B cell (primary cell): ENCODE measurements around the gene TRIM44. TPM values are rescaled to one million over a fixed set of nuclear protein-coding genes. Genes with fewer than 3 reads are reported as not detected.

ENCODE experiments used
- ATAC-seq: fragments of 200-7000 bp; cut with Tn5 transposase; one replicate; pipeline ENCODE4 v1.10.0; 2021; ENCODE audit warnings: low read depth, mild to moderate bottlenecking, moderate number of reproducible peaks, moderate library complexity
- CTCF ChIA-PET: fragments of 350-600 bp; sonication (Branson Sonifier 250); formaldehyde crosslinking; loops from one replicate; lab custom pipeline; 2021; ENCODE audit warnings: antibody characterized with exemption, inconsistent platforms; lab: Charles Lee
- POLR2A ChIA-PET: fragments of 350-600 bp; sonication (Branson Sonifier 250); formaldehyde crosslinking; loops from one replicate; lab custom pipeline; 2021; ENCODE audit warnings: antibody characterized with exemption; lab: Charles Lee
- DNase-seq: peaks from one replicate; pipeline ENCODE4 v3.0.0; 2013
- H2AFZ ChIP-seq: 2 replicates; pipeline ENCODE4 v1.6.1; 2012; ENCODE audit warnings: mild to moderate bottlenecking, low read depth, low read length; ENCODE audit not compliant: insufficient read depth, poor library complexity, severe bottlenecking
- H3K27ac ChIP-seq, 2 donors: 1 replicate in 1 of 2; 2 replicates in 1 of 2; pipeline ENCODE4 v1.5.1; 2012 to 2013; ENCODE audit warnings: low read length in 2 of 2, mild to moderate bottlenecking in 2 of 2, moderate library complexity in 1 of 2
- H3K27me3 ChIP-seq, 4 experiments: fragments of 200-600 bp in 1 of 4; sonication (generic) in 1 of 4; replicated peaks in 1 of 4; 1 replicate in 2 of 4; 2 replicates in 2 of 4; pipeline versions ENCODE4 v1.6.1 to v1.7.0; 2013 to 2016; ENCODE audit warnings: low read length in 3 of 4, mild to moderate bottlenecking in 2 of 4, mixed read lengths in 1 of 4, moderate library complexity in 1 of 4; ENCODE audit not compliant: insufficient read depth in 4 of 4, control insufficient read depth in 3 of 4; ENCODE audit errors: control extremely low read depth in 1 of 4
- H3K36me3 ChIP-seq, 2 experiments: replicated peaks in 1 of 2; 1 replicate in 1 of 2; 2 replicates in 1 of 2; pipeline versions ENCODE4 v1.6.1 to v1.7.1; 2013; ENCODE audit warnings: low read length in 1 of 2; ENCODE audit not compliant: insufficient read depth in 2 of 2, control insufficient read depth in 1 of 2; ENCODE audit errors: control extremely low read depth in 1 of 2, extremely low read depth in 1 of 2
- H3K4me1 ChIP-seq, 2 donors: fragments of 200-600 bp in 1 of 2; sonication (generic) in 1 of 2; 1 replicate in 1 of 2; 2 replicates in 1 of 2; pipeline versions ENCODE4 v1.5.1 to v1.6.1; 2013 to 2017; ENCODE audit warnings: low read length in 2 of 2; ENCODE audit not compliant: control insufficient read depth in 2 of 2, insufficient read depth in 2 of 2
- H3K4me2 ChIP-seq: replicated peaks from 2 replicates; pipeline ENCODE3; 2012; ENCODE audit warnings: mild to moderate bottlenecking, low read depth, low read length; ENCODE audit not compliant: poor library complexity, severe bottlenecking
- H3K4me3 ChIP-seq, 5 experiments: fragments of 200-600 bp in 1 of 5; sonication (generic) in 1 of 5; 1 replicate in 3 of 5; 2 replicates in 2 of 5; pipeline versions ENCODE4 v1.5.1 to v1.7.0; 2011 to 2016; ENCODE audit warnings: low read length in 4 of 5, mild to moderate bottlenecking in 4 of 5, low read depth in 2 of 5, control low read depth in 1 of 5, moderate library complexity in 1 of 5; ENCODE audit not compliant: insufficient read depth in 1 of 5; ENCODE audit errors: control extremely low read depth in 1 of 5, extremely low read depth in 1 of 5
- H3K79me2 ChIP-seq: fragments of 200-600 bp; sonication (generic); one replicate; pipeline ENCODE4 v1.6.0; 2016; ENCODE audit warnings: low read length; ENCODE audit not compliant: control insufficient read depth, insufficient read depth
- H3K9ac ChIP-seq: fragments of 200-600 bp; sonication (generic); 2 replicates; pipeline ENCODE4 v1.6.1; 2017; ENCODE audit warnings: mild to moderate bottlenecking, low read length, moderate library complexity
- H3K9me3 ChIP-seq, 3 donors: one replicate each; pipeline versions ENCODE4 v1.6.1 to v1.7.1; 2013; ENCODE audit warnings: low read length in 2 of 3; ENCODE audit not compliant: control insufficient read depth in 2 of 3, insufficient read depth in 1 of 3; ENCODE audit errors: control extremely low read depth in 1 of 3
- H4K20me1 ChIP-seq: 2 replicates; pipeline ENCODE4 v1.6.0; 2012; ENCODE audit warnings: mild to moderate bottlenecking, low read length; ENCODE audit not compliant: insufficient read depth, control insufficient read depth, poor library complexity, severe bottlenecking
- H3K27ac Mint-ChIP-seq: one replicate; pipeline ENCODE4 v1.8.0; 2021; ENCODE audit warnings: mixed read lengths
- H3K27me3 Mint-ChIP-seq: one replicate; pipeline ENCODE4 v1.8.0; 2021; ENCODE audit warnings: mixed read lengths
- H3K4me1 Mint-ChIP-seq: one replicate; pipeline ENCODE4 v1.8.0; 2021; ENCODE audit warnings: mixed read lengths
- H3K4me3 Mint-ChIP-seq: one replicate; pipeline ENCODE4 v1.8.0; 2021; ENCODE audit warnings: mixed read lengths
- H3K9me3 Mint-ChIP-seq: one replicate; pipeline ENCODE4 v1.8.0; 2022; ENCODE audit warnings: mixed read lengths; ENCODE audit not compliant: insufficient read depth
- EZH2 ChIP-seq: IDR thresholded peaks from 2 replicates; pipeline ENCODE4 v1.6.1; 2012; ENCODE audit warnings: borderline replicate concordance, low read depth, mild to moderate bottlenecking, moderate library complexity, low read length; ENCODE audit not compliant: insufficient read depth, poor library complexity, severe bottlenecking
- WGBS: methylation state at CpG from one replicate; pipeline ENCODE4 v1.1.5; 2013; ENCODE audit warnings: missing lambda C conversion rate; ENCODE audit not compliant: insufficient coverage; 5-methylcytosine and 5-hydroxymethylcytosine counted together
- intact Hi-C: fragments of 100-400 bp; cut with micrococcal nuclease; formaldehyde crosslinking; loops from one replicate; pipeline ENCODE4 v1.10.0; 2022
- polyA plus RNA-seq: library from polyadenylated mRNA; depleted of rRNA; stranded (reverse); fragments of >200 nt; gene quantifications from 2 replicates; pipeline ENCODE4 v1.2.3, GENCODE V29; 2012
- total RNA-seq, 2 donors: library from RNA; stranded (reverse); fragments of 120-200 nt in 1 of 2; gene quantifications; 1 replicate in 1 of 2; 2 replicates in 1 of 2; pipeline versions ENCODE4 v1.2.3 to v1.2.4, GENCODE V29; 2013 to 2022
- TF ChIP-seq, protein P1 (sequence below): fragments of 200-600 bp; IDR thresholded peaks from one replicate; pipeline ENCODE4 v1.8.0; 2022; ENCODE audit warnings: antibody characterized with exemption, mild to moderate bottlenecking

Gene TRIM44
- total and polyA plus RNA-seq, 2 donors (not counting 1 experiment from before 2014, with no cell fraction given), result 39.1 to 71.1 TPM

DNA sequence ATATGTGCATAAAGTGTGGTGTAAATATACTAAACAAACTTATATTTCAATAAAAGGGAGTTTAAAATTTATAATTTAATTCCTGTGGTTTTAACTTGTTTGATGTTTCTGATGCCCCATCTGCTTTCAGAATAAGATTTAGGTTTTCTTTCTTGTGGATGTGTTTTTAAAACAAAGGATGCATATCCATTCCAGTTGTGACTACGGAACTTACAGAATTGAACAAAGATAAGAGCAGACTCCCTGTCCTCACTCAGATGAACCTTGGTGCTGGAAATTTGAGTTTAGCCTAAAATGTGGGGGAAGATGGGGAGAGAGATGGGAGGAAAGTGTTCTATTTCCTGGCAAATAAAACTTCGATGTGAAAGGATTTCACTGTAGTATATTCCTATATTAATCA lies 41.8 kb upstream of the TRIM44 start:
- 100% methylated on average over 1 of the region's 2 CpGs for WGBS
- ChIA-PET POLR2A (no interaction called here), CTCF (interaction anchor here (1.0 to 1.1 kb wide), 3 partner anchors 645 to 872 kb away, joined by 3 read pairs; no protein-coding TSS in a partner anchor)
- intact Hi-C loops, result no loop called here
- H3K9me3 Mint-ChIP-seq, result no peaks in the 10 kb centered on the region
- no peak for ATAC-seq
- Histone ChIP-seq H3K4me3 (no peak overlapping the region), H3K9me3 (peaks cover 0 to 1% (median 0%) of the 10 kb centered on the region in 3 donors), H3K9ac (no peak overlapping the region), H3K4me1 (peaks cover 17 to 21% of the 10 kb centered on the region in 2 donors), H4K20me1 (no peaks in the 10 kb centered on the region), H3K4me2 (no peak overlapping the region), H3K79me2 (no peaks in the 10 kb centered on the region), H3K36me3 (no peaks in the 10 kb centered on the region), H3K27ac (no peak overlapping the region), H3K27me3 (peaks cover 0 to 42% (median 26%) of the 10 kb centered on the region in 4 experiments), H2AFZ (no peak overlapping the region)
- DNase-seq, result no peak
- peaks cover 56% of the 10 kb centered on the region for H3K27me3 Mint-ChIP-seq
- H3K4me1 Mint-ChIP-seq, result peaks cover 16% of the 10 kb centered on the region
- H3K27ac Mint-ChIP-seq, result no peak overlapping the region
- TF ChIP-seq, protein P1, sequence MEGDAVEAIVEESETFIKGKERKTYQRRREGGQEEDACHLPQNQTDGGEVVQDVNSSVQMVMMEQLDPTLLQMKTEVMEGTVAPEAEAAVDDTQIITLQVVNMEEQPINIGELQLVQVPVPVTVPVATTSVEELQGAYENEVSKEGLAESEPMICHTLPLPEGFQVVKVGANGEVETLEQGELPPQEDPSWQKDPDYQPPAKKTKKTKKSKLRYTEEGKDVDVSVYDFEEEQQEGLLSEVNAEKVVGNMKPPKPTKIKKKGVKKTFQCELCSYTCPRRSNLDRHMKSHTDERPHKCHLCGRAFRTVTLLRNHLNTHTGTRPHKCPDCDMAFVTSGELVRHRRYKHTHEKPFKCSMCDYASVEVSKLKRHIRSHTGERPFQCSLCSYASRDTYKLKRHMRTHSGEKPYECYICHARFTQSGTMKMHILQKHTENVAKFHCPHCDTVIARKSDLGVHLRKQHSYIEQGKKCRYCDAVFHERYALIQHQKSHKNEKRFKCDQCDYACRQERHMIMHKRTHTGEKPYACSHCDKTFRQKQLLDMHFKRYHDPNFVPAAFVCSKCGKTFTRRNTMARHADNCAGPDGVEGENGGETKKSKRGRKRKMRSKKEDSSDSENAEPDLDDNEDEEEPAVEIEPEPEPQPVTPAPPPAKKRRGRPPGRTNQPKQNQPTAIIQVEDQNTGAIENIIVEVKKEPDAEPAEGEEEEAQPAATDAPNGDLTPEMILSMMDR, result no peak
- TF ChIP-seq EZH2, result no peak
- H3K4me3 Mint-ChIP-seq, result peak overlapping the region; percentile 27

DNA sequence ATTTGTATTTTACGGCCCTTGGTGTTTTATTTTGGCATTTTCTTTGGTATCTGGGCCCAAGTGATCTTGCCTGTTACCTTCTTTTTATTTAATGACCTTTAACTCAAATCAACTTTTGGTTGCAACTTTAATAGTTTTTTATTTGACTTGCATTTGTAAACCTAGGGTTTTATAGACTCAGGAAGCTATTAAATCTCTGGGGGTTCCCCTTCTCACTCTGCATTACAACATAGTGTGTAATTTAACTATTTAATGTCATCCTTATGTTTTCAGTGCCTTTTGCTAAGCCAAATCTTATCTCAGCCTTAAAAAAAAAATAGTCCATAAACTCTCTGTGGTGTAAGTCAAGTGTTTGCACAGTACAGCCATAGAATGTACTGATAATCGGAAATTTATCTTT lies 41.0 kb upstream of the TRIM44 start:
- Histone ChIP-seq H3K9ac (no peak overlapping the region), H3K9me3 (peaks cover 0 to 1% (median 0%) of the 10 kb centered on the region in 3 donors), H3K79me2 (no peaks in the 10 kb centered on the region), H3K4me1 (peaks cover 17 to 21% of the 10 kb centered on the region in 2 donors), H4K20me1 (no peaks in the 10 kb centered on the region), H3K27ac (no peak overlapping the region), H3K4me2 (no peak overlapping the region), H3K4me3 (no peak overlapping the region), H3K36me3 (no peaks in the 10 kb centered on the region), H3K27me3 (peaks cover 0 to 39% (median 29%) of the 10 kb centered on the region in 4 experiments), H2AFZ (no peak overlapping the region)
- H3K4me3 Mint-ChIP-seq, result no peak overlapping the region
- H3K9me3 Mint-ChIP-seq, result no peaks in the 10 kb centered on the region
- ATAC-seq, result no peak
- H3K27me3 Mint-ChIP-seq, result peaks cover 58% of the 10 kb centered on the region
- DNase-seq, result no peak
- CTCF ChIA-PET, result no interaction called here
- no peak for TF ChIP-seq EZH2
- TF ChIP-seq, protein P1, result no peak
- no peak overlapping the region for H3K27ac Mint-ChIP-seq
- POLR2A ChIA-PET, result no interaction called here
- H3K4me1 Mint-ChIP-seq, result peaks cover 16% of the 10 kb centered on the region
- intact Hi-C loops, result no loop called here
- WGBS, result no CpG with 5 or more reads among the region's 2 CpGs
